MCF 10A (cell line): ENCODE data around the gene DHODH. TPM values are rescaled to one million over a fixed set of nuclear protein-coding genes. Genes with fewer than 3 reads are reported as not detected.

ENCODE experiments used
- BruUV-seq: library from RNA; stranded (reverse); fragments of 400-500 nt; replicated peaks from 2 replicates; lab custom pipeline; 2021; lab: Mats Ljungman, UMichigan
- CTCF ChIA-PET: fragments of 300-600 bp; sonication (Branson Sonifier 250); formaldehyde crosslinking; extraction: SDS; loops from one replicate; lab custom pipeline; 2021; ENCODE audit warnings: antibody characterized with exemption, inconsistent platforms; lab: Yijun Ruan, JAX
- POLR2A ChIA-PET: fragments of 300-600, 350-650 bp; sonication (Branson Sonifier 250); formaldehyde crosslinking; extraction: SDS; loops from one replicate; lab custom pipeline; 2020; ENCODE audit warnings: antibody characterized with exemption, inconsistent platforms; lab: Yijun Ruan, JAX
- DNase-seq: peaks from one replicate; pipeline ENCODE4 v3.0.0-alpha.2; 2018; ENCODE audit not compliant: unreplicated experiment
- H3K27ac Mint-ChIP-seq: one replicate; pipeline ENCODE4 v1.8.0; 2022; ENCODE audit warnings: mild to moderate bottlenecking, low read depth, mixed read lengths; ENCODE audit not compliant: unreplicated experiment
- H3K27me3 Mint-ChIP-seq: one replicate; pipeline ENCODE4 v1.8.0; 2022; ENCODE audit warnings: mixed read lengths; ENCODE audit not compliant: insufficient read depth, unreplicated experiment
- H3K36me3 Mint-ChIP-seq: one replicate; pipeline ENCODE4 v1.8.0; 2022; ENCODE audit warnings: mild to moderate bottlenecking, moderate library complexity, mixed read lengths; ENCODE audit not compliant: insufficient read depth, unreplicated experiment
- H3K4me1 Mint-ChIP-seq: one replicate; pipeline ENCODE4 v1.8.0; 2022; ENCODE audit warnings: mixed read lengths; ENCODE audit not compliant: insufficient read depth, unreplicated experiment
- H3K4me3 Mint-ChIP-seq: one replicate; pipeline ENCODE4 v1.8.0; 2022; ENCODE audit warnings: mild to moderate bottlenecking, moderate library complexity, mixed read lengths; ENCODE audit not compliant: unreplicated experiment
- H3K9me3 Mint-ChIP-seq: one replicate; pipeline ENCODE4 v1.8.0; 2022; ENCODE audit warnings: mixed read lengths; ENCODE audit not compliant: unreplicated experiment
- CTCF ChIP-seq: fragments of 200-600 bp; IDR thresholded peaks from one replicate; pipeline ENCODE4 v1.8.0; 2022; ENCODE audit warnings: antibody characterized with exemption, mild to moderate bottlenecking; ENCODE audit not compliant: unreplicated experiment
- intact Hi-C: fragments of 100-400 bp; cut with micrococcal nuclease; formaldehyde crosslinking; loops from 2 replicates; pipeline ENCODE4 v1.14.1; 2022
- total RNA-seq: library from RNA; stranded (reverse); gene quantifications from 2 replicates; pipeline ENCODE4 v1.2.3, GENCODE V29; 2022

Gene DHODH
- total RNA-seq, 1 experiment from 2014 or later = 13.5 TPM

- Mint-ChIP-seq H3K27ac (no peak overlapping the region), H3K4me3 (no peak overlapping the region), H3K9me3 (no peaks in the 10 kb centered on the region), H3K27me3 (no peaks in the 10 kb centered on the region), H3K4me1 (no peaks in the 10 kb centered on the region), H3K36me3 (peaks cover 6% of the 10 kb centered on the region)
- intact Hi-C loops = no loop called here
- POLR2A ChIA-PET = no interaction called here
- no peak for DNase-seq
- TF ChIP-seq CTCF = no peak
- CTCF ChIA-PET = interaction anchor here (0.6 kb wide), 1 partner anchor 127 kb away, joined by 3 read pairs; no protein-coding TSS in a partner anchor
- BruUV-seq = no TSS peak
Measured at GRCh38 chr16:72043539-72043938, 35.0 kb downstream of the DHODH start.

GRCh38 chr16:72044296-72044695 lies 35.8 kb downstream of the DHODH start:
- Mint-ChIP-seq H3K4me1 (no peaks in the 10 kb centered on the region), H3K9me3 (no peaks in the 10 kb centered on the region), H3K27me3 (no peaks in the 10 kb centered on the region), H3K27ac (no peak overlapping the region), H3K36me3 (peaks cover 6% of the 10 kb centered on the region), H3K4me3 (no peak overlapping the region)
- TF ChIP-seq CTCF = no peak
- CTCF ChIA-PET = no interaction called here
- no peak for DNase-seq
- POLR2A ChIA-PET = no interaction called here
- no TSS peak for BruUV-seq
- intact Hi-C loops = no loop called here

GRCh38 chr16:72044825-72045359 lies 36.3 kb downstream of the DHODH start:
- no peak for TF ChIP-seq CTCF
- Mint-ChIP-seq H3K27ac (no peak overlapping the region), H3K4me1 (no peaks in the 10 kb centered on the region), H3K4me3 (no peak overlapping the region), H3K9me3 (no peaks in the 10 kb centered on the region), H3K27me3 (no peaks in the 10 kb centered on the region), H3K36me3 (peaks cover 6% of the 10 kb centered on the region)
- DNase-seq = no peak
- intact Hi-C loops = no loop called here
- ChIA-PET POLR2A (no interaction called here), CTCF (interaction anchor here (0.6 kb wide), 1 partner anchor 42 kb away, joined by 3 read pairs; no protein-coding TSS in a partner anchor)
- no TSS peak for BruUV-seq

- DNase-seq = no peak
- Mint-ChIP-seq H3K9me3 (no peaks in the 10 kb centered on the region), H3K4me3 (no peak overlapping the region), H3K27ac (no peak overlapping the region), H3K4me1 (no peaks in the 10 kb centered on the region), H3K36me3 (no peaks in the 10 kb centered on the region), H3K27me3 (no peaks in the 10 kb centered on the region)
- intact Hi-C loops = no loop called here
- CTCF ChIA-PET = no interaction called here
- BruUV-seq = no TSS peak
- POLR2A ChIA-PET = no interaction called here
- TF ChIP-seq CTCF = no peak
Measured at GRCh38 chr16:72049110-72049509, 40.6 kb downstream of the DHODH start.
